Stimulated activated naive CD8-positive, alpha-beta T cell treated with anti-CD3 and anti-CD28 coated beads, Interleukin-15, Interleukin-2, amounts not matched to agents 100 ng/mL and 50 ng/mL, for 24 hours (primary cell): ENCODE results near the gene CISH.

Experiments
- H3K27ac Mint-ChIP-seq: one replicate; pipeline ENCODE4 v1.8.0; 2021; ENCODE audit warnings: mild to moderate bottlenecking, mixed read lengths
- H3K27me3 Mint-ChIP-seq: one replicate; pipeline ENCODE4 v1.8.0; 2021; ENCODE audit warnings: mixed read lengths
- H3K36me3 Mint-ChIP-seq: one replicate; pipeline ENCODE4 v1.8.0; 2021; ENCODE audit warnings: low read depth, mixed read lengths
- H3K4me1 Mint-ChIP-seq: one replicate; pipeline ENCODE4 v1.8.0; 2021; ENCODE audit warnings: low read depth, mixed read lengths
- H3K4me3 Mint-ChIP-seq: one replicate; pipeline ENCODE4 v1.8.0; 2021; ENCODE audit warnings: mild to moderate bottlenecking, mixed read lengths
- H3K9me3 Mint-ChIP-seq: one replicate; pipeline ENCODE4 v1.8.0; 2021; ENCODE audit warnings: mixed read lengths

CISH gene

DNA sequence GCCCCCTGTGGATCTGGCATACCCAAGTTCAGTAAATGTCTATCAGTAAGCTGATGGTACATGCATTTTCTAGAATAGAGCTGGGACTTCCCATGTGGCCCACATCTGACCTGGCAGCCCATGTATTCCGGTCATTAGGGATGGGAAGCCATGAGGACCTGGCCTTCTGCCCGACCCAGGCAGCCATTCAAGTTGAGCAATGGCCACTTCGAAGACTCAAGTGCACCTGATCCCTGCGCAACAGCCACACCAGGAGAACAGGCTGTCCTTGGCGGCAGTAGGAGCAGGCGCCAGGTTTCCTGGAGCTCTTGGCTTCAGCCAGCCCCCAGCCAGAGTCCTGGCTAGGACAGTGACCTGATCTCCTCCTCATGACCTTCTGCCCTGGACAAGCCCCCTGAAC, 27.7 kb downstream of the CISH start:
- no peaks in the 10 kb centered on the region for H3K9me3 Mint-ChIP-seq
- peak overlapping the region; percentile 93 for H3K27ac Mint-ChIP-seq
- no peaks in the 10 kb centered on the region for H3K27me3 Mint-ChIP-seq
- peaks cover 64% of the 10 kb centered on the region for H3K4me1 Mint-ChIP-seq
- H3K36me3 Mint-ChIP-seq: peaks cover 39% of the 10 kb centered on the region
- H3K4me3 Mint-ChIP-seq: no peak overlapping the region

DNA sequence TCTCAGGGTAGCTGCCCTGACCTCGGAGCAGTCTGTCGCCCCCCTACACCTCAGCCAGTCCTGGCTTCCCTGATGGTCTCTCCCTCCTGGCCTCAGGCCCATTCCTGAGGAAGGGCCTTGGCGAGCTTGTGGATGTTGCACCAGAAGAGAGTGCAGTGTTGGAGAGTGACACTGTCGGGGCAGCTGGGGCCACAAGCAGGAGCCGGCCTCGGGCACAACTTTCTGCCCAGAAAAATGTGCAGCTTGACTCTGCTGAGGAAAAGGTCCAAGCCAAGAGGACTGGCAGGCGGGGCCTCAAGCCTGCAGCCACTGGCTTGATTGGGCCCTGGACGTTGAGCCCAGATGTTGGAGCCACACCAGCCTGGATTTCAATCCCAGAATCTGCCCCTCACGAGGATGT, 29.5 kb downstream of the CISH start:
- H3K9me3 Mint-ChIP-seq: no peaks in the 10 kb centered on the region
- H3K27me3 Mint-ChIP-seq: no peaks in the 10 kb centered on the region
- H3K4me3 Mint-ChIP-seq: no peak overlapping the region
- H3K36me3 Mint-ChIP-seq: peaks cover 54% of the 10 kb centered on the region
- H3K4me1 Mint-ChIP-seq: peaks cover 47% of the 10 kb centered on the region
- H3K27ac Mint-ChIP-seq: peak overlapping the region; percentile 70

DNA sequence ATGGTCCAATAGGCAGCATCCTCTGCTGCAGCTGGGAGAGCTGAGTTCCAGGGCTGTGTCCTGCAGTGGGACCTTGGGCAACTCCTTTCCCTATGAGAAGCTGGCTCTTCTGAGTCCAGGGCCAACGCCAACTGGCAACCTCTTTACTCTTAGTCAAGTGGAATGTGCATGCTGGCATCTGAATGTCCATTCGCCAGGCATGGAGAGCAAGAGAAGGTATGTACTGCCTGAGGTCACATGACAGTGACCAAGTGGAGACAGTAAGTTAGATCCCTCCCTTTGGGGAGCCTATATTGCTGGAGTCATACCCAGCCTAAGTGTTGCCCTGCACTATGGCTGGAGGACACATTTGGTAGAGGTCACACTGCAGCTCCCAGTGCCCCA, 30.1 kb downstream of the CISH start:
- Mint-ChIP-seq H3K9me3 (no peaks in the 10 kb centered on the region), H3K4me1 (peaks cover 43% of the 10 kb centered on the region), H3K36me3 (peaks cover 59% of the 10 kb centered on the region), H3K4me3 (no peak overlapping the region), H3K27ac (no peak overlapping the region), H3K27me3 (no peaks in the 10 kb centered on the region)

DNA sequence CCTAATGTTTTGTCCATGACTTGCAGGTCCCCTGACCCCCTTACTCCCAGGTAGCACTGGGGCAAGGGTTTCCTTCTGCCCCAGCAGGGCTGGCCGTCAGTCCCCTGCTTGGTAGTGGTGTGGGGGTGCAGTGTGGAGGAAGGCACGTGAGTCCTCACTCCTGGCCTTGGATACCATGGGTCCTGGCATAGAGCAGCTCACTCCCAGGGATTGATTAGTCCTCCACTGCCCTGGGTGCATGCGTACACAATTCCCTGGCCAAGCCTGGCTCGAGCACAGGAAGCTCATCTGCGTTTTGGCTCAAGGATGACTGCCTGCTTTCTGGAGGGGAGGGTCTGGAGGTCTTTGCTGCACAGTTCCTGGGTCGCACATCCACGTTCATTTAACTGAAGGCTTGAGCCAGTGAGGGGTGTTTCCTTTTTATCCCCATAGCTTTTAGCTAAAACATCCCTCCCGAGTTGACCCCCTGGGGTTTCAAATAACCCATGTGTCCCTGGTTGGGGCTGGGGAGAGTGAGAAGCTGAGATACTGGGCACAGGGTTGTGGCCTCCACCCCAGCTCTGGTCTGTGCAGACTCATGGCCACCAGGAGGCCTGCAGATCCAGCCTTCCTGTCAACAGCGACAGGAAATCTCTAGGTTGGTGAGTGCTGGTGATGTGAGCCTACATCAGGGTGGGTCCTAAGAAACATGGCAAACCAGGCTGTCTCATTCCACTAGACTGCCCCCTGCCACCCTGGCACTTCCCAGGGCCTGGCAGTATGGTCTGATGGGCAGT, 30.7 kb downstream of the CISH start:
- Mint-ChIP-seq H3K9me3 (no peaks in the 10 kb centered on the region), H3K27me3 (no peaks in the 10 kb centered on the region), H3K36me3 (peaks cover 59% of the 10 kb centered on the region), H3K4me1 (peaks cover 43% of the 10 kb centered on the region), H3K4me3 (no peak overlapping the region), H3K27ac (no peak overlapping the region)

DNA sequence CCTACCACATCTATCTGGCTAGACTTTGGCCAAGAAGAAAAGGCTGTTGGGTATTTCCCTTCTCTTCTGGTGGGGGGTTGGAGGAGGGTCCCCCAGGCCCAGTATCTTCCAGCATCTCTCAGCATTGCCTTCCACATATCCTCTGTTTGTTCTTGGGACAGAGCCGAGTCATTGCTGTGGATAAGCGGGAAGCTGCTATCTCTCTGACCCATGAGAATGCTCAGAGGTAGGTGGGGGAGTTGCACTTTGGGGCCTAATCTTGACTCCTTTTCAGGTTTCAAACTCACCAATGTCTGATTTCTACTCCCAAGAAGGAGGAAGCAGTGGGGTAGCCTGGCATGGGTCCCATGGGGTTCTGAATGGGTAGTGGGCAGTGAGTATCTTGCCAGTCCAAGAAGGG, 34.2 kb downstream of the CISH start:
- Mint-ChIP-seq H3K27ac (peak overlapping the region; percentile 40), H3K36me3 (peaks cover 45% of the 10 kb centered on the region), H3K4me1 (peaks cover 46% of the 10 kb centered on the region), H3K27me3 (no peaks in the 10 kb centered on the region), H3K4me3 (no peak overlapping the region), H3K9me3 (no peaks in the 10 kb centered on the region)

DNA sequence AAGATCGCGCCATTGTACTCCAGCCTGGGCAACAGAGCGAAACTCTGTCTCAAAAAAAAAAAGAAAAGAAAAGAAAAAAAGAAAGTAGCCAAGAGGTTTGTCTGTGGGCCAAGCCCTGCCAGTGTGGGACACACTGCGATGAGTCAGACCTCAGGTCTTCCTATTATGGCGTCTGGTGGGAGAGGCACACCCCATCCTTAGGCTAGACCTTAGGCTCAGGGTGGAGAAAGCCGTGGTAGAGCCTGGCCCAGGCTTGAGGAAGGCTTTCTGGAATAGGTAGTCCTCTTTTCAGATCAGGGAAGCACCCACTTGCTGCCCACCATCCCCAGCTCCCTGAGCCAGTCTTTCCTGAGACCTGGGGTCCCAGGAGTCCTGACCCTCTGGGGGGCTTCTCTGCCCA, 36.2 kb downstream of the CISH start:
- Mint-ChIP-seq H3K4me1 (peaks cover 65% of the 10 kb centered on the region), H3K27ac (peak overlapping the region; percentile 98), H3K36me3 (peaks cover 44% of the 10 kb centered on the region), H3K4me3 (no peak overlapping the region), H3K27me3 (no peaks in the 10 kb centered on the region), H3K9me3 (no peaks in the 10 kb centered on the region)

DNA sequence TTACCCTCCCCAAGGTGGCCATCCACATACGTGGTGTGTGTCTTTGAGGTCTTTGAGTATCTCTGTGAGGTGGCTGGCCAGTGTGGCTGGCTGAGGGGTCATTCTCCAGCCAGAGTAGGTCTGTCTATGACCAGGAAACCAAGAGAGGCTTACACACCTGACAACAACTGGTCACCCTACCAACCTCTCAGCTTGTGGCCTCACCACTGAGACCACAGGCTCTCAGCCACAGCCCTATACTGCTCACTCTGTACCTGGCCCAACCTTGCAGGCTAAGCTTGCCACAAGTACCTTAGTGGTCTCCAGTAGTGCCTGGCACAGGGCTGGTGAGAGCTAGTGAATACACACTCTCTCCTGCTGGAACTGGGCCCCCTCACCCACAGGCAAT, 37.1 kb downstream of the CISH start:
- peaks cover 51% of the 10 kb centered on the region for H3K36me3 Mint-ChIP-seq
- H3K4me3 Mint-ChIP-seq: peak overlapping the region; percentile 95
- H3K4me1 Mint-ChIP-seq: peaks cover 73% of the 10 kb centered on the region
- peak overlapping the region; percentile 98 for H3K27ac Mint-ChIP-seq
- no peaks in the 10 kb centered on the region for H3K27me3 Mint-ChIP-seq
- no peaks in the 10 kb centered on the region for H3K9me3 Mint-ChIP-seq

DNA sequence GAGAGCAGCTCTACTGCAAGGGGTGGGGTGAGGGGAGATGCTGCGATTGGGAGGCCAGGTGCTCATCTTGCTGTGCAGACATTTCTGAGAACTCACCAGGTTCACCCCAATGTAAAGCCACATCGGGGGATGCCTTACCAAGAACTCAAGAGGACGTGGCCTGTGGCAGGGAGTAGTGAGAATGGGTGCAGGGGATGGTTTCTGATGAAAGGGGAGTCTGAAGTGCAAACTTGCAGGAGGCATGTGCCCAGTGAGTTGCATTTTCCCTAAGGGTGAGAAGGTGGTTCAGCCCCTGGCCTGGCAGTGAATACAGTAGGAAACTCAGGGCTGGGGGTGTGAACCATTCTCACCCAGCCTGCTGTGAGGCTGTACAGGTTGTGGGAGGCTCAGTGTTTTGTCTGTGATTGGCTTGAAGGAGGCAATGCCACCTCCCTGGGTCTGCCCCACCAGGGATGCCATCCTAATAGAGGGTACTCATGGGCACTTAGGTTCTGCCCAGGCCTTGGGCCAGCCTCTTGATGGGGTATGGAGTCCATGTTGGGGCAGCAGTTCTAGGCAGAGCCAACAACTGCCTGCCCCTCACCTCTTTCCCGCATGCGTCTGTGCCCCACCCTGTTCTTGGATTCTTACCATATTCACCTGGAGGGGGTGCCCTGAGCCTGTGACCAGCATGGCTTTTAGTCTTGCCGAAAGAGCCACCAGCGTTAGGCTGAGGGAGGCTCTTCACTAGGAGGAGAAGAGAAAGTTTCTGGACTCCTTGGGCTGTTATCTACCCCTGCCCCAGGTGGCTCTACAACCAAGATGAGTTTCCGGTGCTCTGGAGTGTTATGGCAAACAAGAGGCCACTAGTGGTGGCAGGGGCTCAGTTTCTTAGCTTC, 37.8 kb downstream of the CISH start:
- Mint-ChIP-seq H3K4me1 (peaks cover 72% of the 10 kb centered on the region), H3K27me3 (no peaks in the 10 kb centered on the region), H3K27ac (peak overlapping the region; percentile 98), H3K36me3 (peaks cover 46% of the 10 kb centered on the region), H3K4me3 (peak overlapping the region; percentile 95), H3K9me3 (no peaks in the 10 kb centered on the region)

DNA sequence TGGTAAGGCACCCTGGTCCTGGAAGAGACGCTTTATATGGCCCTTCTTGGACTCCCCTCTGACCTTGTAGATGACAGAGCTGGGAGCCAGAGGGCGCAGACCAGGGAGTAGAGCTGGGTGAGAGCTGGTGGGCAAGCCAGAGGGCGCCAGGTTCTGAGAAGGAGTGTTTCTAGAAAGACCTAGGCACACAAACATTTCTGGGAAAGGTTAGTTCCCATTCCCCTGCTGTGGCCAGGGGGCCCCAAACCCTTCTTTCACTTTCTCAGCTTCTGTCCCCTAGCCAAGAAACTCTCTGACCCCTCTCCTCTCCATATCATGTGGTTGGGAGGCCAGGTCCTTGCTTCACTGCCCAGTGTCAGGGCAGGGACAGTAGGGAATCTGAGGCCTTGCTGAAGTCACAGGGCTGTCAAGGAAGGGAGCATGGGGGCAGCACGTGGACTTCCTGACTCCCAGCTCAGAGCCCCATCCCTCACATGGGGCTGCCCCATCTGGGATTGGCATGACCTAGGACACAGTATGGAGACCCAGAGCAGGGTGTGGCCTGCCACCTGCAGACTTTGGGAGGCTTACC, 38.7 kb downstream of the CISH start:
- H3K36me3 Mint-ChIP-seq: peaks cover 39% of the 10 kb centered on the region
- peak overlapping the region; percentile 95 for H3K4me3 Mint-ChIP-seq
- peak overlapping the region; percentile 98 for H3K27ac Mint-ChIP-seq
- no peaks in the 10 kb centered on the region for H3K27me3 Mint-ChIP-seq
- H3K4me1 Mint-ChIP-seq: peaks cover 73% of the 10 kb centered on the region
- no peaks in the 10 kb centered on the region for H3K9me3 Mint-ChIP-seq

DNA sequence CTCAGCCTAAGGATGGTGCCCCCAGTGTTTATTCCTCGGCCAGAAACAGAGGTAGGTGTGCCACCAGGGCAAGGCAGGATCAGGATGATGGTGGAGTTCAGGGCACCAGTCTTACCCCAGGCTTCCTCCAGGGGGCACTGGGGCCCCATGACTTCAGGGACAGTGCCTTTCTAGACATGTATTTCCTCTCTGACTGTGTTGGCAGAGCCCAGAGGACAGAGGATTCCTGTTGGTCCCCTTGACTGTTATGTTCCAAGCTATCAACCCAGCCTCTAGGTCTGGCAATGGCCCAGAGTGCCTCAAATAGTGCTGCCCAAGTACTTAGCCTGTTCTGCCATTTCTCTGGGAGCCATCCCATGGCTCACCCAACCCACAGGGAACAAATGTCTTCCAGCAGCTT, 39.4 kb downstream of the CISH start:
- H3K36me3 Mint-ChIP-seq: peaks cover 32% of the 10 kb centered on the region

DNA sequence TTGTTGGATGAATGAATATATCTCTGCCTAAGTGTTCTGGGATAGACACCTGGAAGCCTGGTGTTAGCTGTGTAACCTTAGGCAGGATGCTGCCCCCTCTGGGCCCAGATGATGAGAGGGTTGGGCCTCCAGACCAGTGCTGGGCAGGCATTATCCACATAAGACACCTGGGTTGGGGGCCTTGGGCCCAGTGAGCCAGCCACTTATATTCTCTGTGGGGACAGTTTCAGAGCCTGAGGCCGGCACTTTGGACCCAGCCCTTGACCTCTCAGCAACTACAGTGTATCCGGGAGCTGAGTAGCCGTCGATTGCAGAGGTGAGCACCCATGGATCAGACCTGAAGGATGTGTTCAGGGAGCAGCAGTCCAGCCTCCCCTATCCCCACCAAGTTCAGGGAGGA, 40.1 kb downstream of the CISH start:
- peaks cover 76% of the 10 kb centered on the region for H3K4me1 Mint-ChIP-seq
- peaks cover 28% of the 10 kb centered on the region for H3K36me3 Mint-ChIP-seq
- peak overlapping the region; percentile 95 for H3K4me3 Mint-ChIP-seq
- no peaks in the 10 kb centered on the region for H3K9me3 Mint-ChIP-seq
- no peaks in the 10 kb centered on the region for H3K27me3 Mint-ChIP-seq
- H3K27ac Mint-ChIP-seq: peak overlapping the region; percentile 98

More for the DNA sequence above, 39.4 kb downstream of the CISH start:
- H3K27ac Mint-ChIP-seq: peak overlapping the region; percentile 98
- H3K4me1 Mint-ChIP-seq: peaks cover 76% of the 10 kb centered on the region
- H3K9me3 Mint-ChIP-seq: no peaks in the 10 kb centered on the region
- peak overlapping the region; percentile 95 for H3K4me3 Mint-ChIP-seq
- H3K27me3 Mint-ChIP-seq: no peaks in the 10 kb centered on the region

DNA sequence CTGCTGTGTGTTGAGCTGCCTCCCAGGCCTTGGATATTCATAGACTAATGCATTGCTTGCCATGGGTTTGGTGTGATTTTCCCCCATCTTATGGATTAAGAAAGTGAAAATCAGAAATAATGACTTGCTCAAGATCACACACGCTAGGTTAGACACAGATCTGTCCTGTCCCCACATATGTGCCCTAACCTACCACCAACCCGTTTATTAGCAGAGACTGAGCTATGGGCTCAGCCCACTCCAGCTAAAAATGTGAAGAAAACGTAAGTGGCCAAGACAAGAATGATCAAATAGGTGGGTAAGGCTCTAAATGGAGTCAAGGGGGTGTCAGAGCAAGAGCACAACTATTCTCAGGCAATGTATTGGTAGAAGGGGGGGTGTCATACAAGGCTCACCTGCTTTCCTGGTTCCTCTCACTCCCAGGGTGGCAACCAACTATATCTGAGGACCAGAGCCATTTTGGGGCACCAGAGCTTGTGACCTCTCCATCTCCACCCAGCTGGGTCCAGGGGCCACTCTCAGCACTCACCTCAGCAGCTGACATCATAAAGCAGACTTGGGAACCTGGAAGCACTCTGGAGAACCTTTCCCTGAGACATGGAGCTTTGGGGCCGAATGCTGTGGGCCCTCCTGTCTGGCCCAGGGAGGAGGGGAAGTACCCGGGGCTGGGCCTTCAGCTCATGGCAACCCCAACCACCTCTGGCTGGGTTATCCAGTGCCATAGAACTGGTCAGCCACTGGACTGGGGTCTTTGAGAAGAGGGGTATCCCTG, 40.9 kb downstream of the CISH start:
- Mint-ChIP-seq H3K27ac (peak overlapping the region; percentile 98), H3K4me1 (peaks cover 71% of the 10 kb centered on the region), H3K36me3 (peaks cover 24% of the 10 kb centered on the region)

DNA sequence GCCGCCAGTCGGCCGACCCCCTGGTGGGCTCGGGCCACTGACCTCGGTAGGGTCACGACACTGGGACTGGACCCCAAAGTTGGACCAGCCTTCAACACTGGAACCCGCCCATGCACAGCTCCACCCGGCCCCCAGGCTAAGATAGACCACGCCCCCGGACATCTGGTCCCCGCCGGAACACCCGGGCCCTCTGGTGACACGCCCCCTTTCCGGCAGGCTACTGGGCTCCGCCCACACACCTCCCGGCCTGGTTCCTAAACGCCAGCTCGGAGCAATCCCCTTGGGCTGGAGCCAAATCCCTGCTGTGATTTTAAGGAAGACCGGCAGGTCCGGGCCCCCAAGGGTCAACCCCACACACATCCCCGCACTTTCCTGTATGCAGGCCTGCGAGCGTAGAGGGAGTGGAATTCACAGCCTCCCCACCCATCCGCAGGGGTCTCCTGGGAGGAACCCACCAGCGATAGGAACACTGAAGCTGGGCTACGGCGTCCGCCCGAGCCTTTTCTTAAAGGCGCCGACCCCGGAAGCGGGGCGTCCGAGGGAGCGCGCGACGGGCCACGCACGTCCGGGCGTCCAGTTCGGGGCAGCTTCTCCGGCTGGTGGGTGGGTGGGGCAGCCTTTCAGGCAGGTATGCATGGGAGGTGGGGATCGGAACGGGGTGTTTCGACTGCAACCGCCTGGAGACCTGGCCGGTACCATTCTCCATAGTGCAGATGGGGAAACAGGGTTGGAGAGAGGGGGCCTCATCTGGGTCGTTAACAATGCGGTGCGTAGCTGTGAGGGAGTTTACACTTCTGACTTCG, 42.4 kb downstream of the CISH start, which contains the start of gene HEMK1:
Gene HEMK1 (plus strand): TSS at position 576 of the 803 bp plus-strand sequence. CDS start 1,583 bp downstream, outside the sequence.
- Mint-ChIP-seq H3K27ac (peak within 1 kb of the TSS; percentile 98), H3K4me1 (peaks cover 56% of the 10 kb centered on the region), H3K27me3 (no peaks in the 10 kb centered on the region), H3K4me3 (peak within 1 kb of the TSS; percentile 95), H3K9me3 (no peaks in the 10 kb centered on the region), H3K36me3 (peaks cover 25% of the 10 kb centered on the region)

More for the DNA sequence above, 40.9 kb downstream of the CISH start:
- H3K27me3 Mint-ChIP-seq: no peaks in the 10 kb centered on the region
- H3K4me3 Mint-ChIP-seq: peak overlapping the region; percentile 95
- H3K9me3 Mint-ChIP-seq: no peaks in the 10 kb centered on the region
